IPS DF 6.9 (cell line): ENCODE data around the gene PITPNC1.
"Not testable (repeated sequence)": the region's sequence is repeated elsewhere in the genome, so short reads cannot be mapped to it uniquely, and the experiment has no call there.

Experiments
- DNase-seq: peaks from one replicate; pipeline ENCODE4 v3.0.0-alpha.2; 2013; ENCODE audit warnings: low read depth, low spot score
- H3K27ac ChIP-seq: one replicate; pipeline ENCODE4 v1.5.1; 2013; ENCODE audit warnings: low read length, control low read depth
- H3K27me3 ChIP-seq: 2 replicates; pipeline ENCODE4 v1.6.1; 2013; ENCODE audit warnings: mild to moderate bottlenecking, low read length; ENCODE audit not compliant: control insufficient read depth, insufficient read depth
- H3K36me3 ChIP-seq: 2 replicates; pipeline ENCODE4 v1.6.1; 2013; ENCODE audit warnings: low read length; ENCODE audit not compliant: control insufficient read depth, insufficient read depth
- H3K4me1 ChIP-seq: 2 replicates; pipeline ENCODE4 v1.6.1; 2013; ENCODE audit warnings: low read length; ENCODE audit not compliant: control insufficient read depth, insufficient read depth
- H3K4me3 ChIP-seq: 2 replicates; pipeline ENCODE4 v1.5.1; 2013; ENCODE audit warnings: mild to moderate bottlenecking, low read length
- H3K9me3 ChIP-seq: 2 replicates; pipeline ENCODE4 v1.6.1; 2013; ENCODE audit warnings: low read length, inconsistent platforms; ENCODE audit not compliant: control insufficient read depth, insufficient read depth
- WGBS: extraction: QIAGEN DNeasy Blood & Tissue Kit; methylation state at CpG from one replicate; pipeline ENCODE4 v1.1.7; 2013; ENCODE audit warnings: mixed read lengths, missing lambda C conversion rate; ENCODE audit not compliant: insufficient read length, insufficient coverage; 5-methylcytosine and 5-hydroxymethylcytosine counted together

PITPNC1 gene

DNA sequence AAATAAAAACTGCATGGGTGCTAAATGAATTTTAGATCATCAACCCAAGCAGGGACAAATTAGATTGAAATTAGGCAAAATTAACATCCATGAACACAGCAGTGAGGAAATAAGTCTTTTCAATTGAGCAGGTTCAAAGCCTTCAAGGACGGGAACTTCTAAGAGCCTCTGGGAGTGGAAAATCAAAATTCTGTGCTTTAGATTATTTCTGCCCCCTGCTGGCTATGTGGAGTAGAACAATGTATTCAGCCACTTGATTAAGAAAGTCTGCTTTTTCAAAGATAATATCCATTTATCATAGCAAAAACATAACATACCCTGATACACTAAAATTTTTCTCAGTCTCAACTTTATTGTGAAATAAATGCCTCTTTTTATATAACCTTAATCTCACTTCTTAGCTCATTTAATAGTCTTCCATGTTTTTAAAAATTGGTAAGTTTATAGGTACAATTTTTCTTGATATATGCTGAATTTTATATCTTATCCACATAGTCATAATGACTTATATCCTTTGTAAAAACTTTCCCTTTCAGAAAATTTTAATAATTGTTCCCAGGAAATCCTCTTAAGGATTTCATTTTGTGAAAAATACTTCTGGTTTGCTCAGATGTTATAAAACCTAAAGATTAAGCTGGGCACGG lies 312.6 kb downstream of the PITPNC1 start:
- Histone ChIP-seq H3K27me3 (no peaks in the 10 kb centered on the region), H3K27ac (no peak overlapping the region), H3K4me3 (no peak overlapping the region), H3K4me1 (no peaks in the 10 kb centered on the region), H3K9me3 (no peaks in the 10 kb centered on the region), H3K36me3 (no peaks in the 10 kb centered on the region; the same call in 1 of the 2 replicates)
- WGBS, result no CpG with 5 or more reads among the region's 2 CpGs
- DNase-seq, result peak; percentile 33

DNA sequence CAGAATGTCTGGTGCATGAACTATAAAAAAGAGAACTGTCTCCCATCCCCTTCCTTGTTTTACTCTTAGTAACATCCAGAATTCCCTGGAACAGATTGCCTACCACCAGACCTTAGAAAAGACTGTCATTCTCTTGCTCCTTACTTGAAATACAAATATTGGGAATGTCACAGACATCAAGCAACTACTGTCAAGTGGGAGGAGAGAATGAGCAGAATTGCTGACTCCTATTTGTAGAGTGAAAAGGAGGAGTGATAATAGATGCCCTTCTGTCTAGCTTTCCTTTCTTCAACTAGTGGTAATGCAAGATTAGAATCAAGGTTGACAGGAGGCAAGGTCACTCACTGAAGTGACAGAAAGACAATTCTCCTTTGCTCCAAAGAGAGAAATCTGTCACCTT lies 316.7 kb downstream of the PITPNC1 start:
- H3K4me3 ChIP-seq, result no peak overlapping the region
- H3K36me3 ChIP-seq, result no peaks in the 10 kb centered on the region; the same call in 1 of the 2 replicates
- H3K27me3 ChIP-seq, result no peaks in the 10 kb centered on the region
- H3K27ac ChIP-seq, result no peak overlapping the region
- H3K9me3 ChIP-seq, result no peaks in the 10 kb centered on the region
- H3K4me1 ChIP-seq, result no peaks in the 10 kb centered on the region
- no peak for DNase-seq

DNA sequence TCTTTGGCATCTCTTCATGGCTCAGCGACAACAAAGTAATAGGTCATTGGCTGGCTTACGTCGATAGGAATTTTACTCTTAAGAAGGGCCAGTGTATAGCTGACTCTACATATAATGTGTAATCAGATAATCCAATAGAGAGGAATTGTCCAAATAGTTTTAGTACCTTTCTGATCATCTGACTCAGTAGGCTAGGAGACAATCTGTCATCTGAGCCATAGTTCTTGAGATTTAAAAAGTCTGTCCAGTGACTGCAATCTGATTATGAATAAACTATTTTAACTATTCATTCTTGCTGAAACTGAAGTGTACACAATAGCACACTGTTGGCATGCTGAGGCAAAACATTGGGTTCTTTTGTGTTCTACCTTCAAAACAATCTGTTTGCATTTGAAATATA lies 319.3 kb downstream of the PITPNC1 start:
- DNase-seq, result no peak
- Histone ChIP-seq H3K9me3 (no peaks in the 10 kb centered on the region), H3K27me3 (no peaks in the 10 kb centered on the region), H3K36me3 (no peaks in the 10 kb centered on the region; the same call in 1 of the 2 replicates), H3K27ac (no peak overlapping the region), H3K4me1 (no peaks in the 10 kb centered on the region), H3K4me3 (no peak overlapping the region)
- WGBS, result no CpG with 5 or more reads among the region's 3 CpGs

DNA sequence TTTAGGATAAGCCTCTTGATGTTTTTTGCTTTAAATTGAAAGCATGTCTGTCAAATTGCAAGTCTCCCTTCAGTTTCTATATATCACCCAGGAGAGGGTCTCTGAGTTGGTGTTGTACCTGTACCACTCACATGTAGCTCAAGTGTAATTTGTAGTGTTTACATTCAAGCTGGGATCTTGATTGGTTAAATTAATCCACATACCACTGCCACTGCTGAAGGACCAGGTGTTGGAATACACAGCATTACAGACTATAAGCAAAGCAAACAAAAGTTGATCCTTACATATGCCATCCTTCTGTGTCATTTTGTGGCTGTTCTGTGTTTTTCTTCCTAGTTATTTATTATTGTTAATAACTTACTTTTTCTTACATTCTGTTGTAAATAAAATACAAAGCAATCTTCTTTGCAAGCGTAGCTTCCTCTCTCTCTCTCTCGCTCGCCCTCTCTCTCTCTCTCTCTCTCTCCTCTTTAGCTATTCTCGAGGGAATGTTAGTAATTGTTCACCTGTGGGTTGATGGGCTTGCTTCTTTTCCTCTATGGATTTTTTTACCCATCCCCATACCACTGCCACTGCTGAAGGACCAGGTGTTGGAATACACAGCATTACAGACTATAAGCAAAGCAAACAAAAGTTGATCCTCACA lies 319.9 kb downstream of the PITPNC1 start:
- no peaks in the 10 kb centered on the region; the same call in 1 of the 2 replicates for H3K36me3 ChIP-seq
- H3K9me3 ChIP-seq, result no peaks in the 10 kb centered on the region
- no peak overlapping the region for H3K27ac ChIP-seq
- WGBS, result no CpG with 5 or more reads among the region's 4 CpGs
- H3K27me3 ChIP-seq, result no peaks in the 10 kb centered on the region
- DNase-seq, result no peak
- H3K4me3 ChIP-seq, result no peak overlapping the region
- H3K4me1 ChIP-seq, result no peaks in the 10 kb centered on the region

DNA sequence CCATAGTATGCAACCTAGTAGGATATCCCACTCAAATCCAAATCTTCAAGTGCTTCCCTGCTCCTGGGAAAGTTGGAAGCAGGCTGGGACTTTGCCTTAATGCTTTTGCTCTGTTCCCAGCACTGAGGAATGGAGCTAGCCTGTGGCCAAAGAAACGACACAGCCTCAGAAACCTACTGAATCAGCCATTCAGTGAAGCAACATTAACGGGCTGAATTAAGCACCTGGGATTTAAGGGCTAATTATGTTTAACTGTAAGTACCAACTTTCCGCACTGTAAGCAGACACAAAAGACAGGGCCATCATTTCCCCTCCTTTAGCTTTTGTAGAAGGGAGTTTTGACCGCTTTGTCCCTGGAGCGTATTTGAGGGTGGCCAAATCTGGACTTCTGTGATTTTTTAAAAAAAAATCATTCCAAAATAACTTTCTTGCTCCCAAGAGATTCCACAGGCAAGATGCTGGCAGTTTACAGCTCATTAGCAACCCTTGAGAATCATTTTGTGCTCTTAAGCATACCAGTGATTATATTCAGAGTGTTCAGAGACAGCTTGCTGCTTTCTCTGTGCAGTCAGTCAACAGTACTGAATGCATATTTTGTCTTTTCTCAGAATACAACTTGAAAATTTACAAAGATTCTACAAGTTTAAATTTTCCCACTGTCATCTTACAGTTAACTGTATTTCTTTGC lies 323.1 kb downstream of the PITPNC1 start:
- DNase-seq, result no peak
- H3K4me3 ChIP-seq, result no peak overlapping the region
- no CpG with 5 or more reads among the region's 5 CpGs for WGBS
- H3K27me3 ChIP-seq, result no peaks in the 10 kb centered on the region
- no peaks in the 10 kb centered on the region for H3K4me1 ChIP-seq
- no peaks in the 10 kb centered on the region for H3K9me3 ChIP-seq
- H3K27ac ChIP-seq, result no peak overlapping the region
- no peaks in the 10 kb centered on the region for H3K36me3 ChIP-seq

DNA sequence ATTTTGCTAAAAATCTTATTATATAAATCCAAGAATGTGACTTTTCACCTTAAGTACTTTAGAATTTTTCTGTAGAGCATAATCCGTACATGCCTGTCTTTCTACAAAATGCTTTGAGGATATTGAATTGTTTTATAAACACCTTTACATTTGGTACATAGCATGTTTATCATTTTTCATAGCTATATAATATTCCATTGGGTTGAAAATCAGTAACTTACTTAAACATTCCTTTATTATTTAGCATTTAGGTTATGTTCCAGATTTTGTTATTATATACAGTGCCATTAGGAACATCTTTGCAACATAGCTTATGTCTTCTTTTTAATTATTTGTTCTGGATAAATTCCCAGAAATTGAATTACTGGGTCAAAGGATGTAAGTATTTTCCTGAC lies 323.6 kb downstream of the PITPNC1 start:
- Histone ChIP-seq H3K4me1 (no peaks in the 10 kb centered on the region), H3K27me3 (no peaks in the 10 kb centered on the region), H3K27ac (no peak overlapping the region), H3K4me3 (no peak overlapping the region), H3K36me3 (no peaks in the 10 kb centered on the region), H3K9me3 (no peaks in the 10 kb centered on the region)
- no peak for DNase-seq
- no CpG with 5 or more reads among the region's 1 CpG for WGBS

DNA sequence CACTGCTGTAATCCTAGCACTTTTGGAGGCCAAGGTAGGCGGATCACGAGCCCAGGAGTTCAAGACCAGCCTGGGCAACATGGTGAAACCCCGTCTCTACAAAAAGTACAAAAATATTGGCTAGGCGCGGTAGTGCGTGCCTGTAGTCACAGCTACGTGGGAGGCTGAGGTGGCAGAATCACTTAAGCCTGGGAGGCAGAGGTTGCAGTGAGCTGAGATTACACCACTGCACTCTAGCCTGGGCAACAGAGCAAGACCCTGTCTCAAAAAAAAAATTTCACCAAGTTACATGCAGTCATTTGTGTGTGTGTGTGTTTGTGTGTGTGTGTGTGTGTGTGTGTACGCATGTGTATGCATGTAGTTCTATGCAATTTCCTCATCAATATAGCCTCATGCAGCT lies 325.8 kb downstream of the PITPNC1 start:
- not testable (repeated sequence) for H3K4me3 ChIP-seq, H3K4me1 ChIP-seq, H3K36me3 ChIP-seq, H3K27me3 ChIP-seq, H3K27ac ChIP-seq, DNase-seq, H3K9me3 ChIP-seq
- no CpG with 5 or more reads among the region's 8 CpGs for WGBS

DNA sequence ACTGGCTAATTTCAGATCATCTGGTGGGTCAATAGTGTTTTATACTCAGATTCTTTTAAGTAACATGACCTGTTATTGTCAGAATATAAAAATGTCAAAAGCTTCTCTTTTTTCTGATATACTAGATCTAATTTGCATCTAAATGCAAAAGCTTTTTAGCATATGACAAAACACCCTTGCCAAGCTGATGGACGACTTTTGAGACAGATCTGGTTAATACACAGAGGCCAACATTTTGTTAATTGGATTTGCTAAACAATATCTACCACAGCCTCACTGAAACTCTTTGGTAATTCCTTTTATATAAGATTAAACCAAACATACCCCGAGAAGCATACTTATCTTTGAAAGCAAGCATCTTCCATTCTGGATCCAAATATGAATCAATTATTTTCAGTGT lies 330.4 kb downstream of the PITPNC1 start:
- WGBS, result no CpG with 5 or more reads among the region's 2 CpGs
- Histone ChIP-seq H3K4me1 (no peaks in the 10 kb centered on the region), H3K27me3 (no peaks in the 10 kb centered on the region), H3K36me3 (no peaks in the 10 kb centered on the region), H3K4me3 (no peak overlapping the region), H3K9me3 (no peaks in the 10 kb centered on the region), H3K27ac (no peak overlapping the region)
- DNase-seq, result no peak

DNA sequence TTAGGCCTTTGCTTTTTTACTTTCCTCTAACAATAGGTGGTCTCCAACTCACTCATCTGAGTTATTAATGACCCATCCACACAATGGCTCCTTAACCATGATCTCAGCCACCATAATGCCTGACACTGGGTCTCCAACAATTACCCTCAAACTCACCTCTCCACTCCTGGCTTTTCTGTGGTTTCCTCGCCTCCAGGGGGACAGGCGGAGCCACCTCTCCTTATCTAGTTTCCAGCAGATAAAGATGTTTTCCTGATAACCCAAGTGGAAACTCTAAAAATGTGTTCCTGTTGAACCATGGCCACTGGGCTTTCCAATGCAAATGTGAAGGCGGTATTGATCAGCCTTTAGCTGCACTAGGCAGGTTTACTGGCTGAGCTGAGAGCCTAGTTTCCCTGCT lies 331.3 kb downstream of the PITPNC1 start:
- Histone ChIP-seq H3K9me3 (no peaks in the 10 kb centered on the region), H3K4me1 (no peaks in the 10 kb centered on the region), H3K27ac (no peak overlapping the region), H3K36me3 (no peaks in the 10 kb centered on the region), H3K27me3 (no peaks in the 10 kb centered on the region), H3K4me3 (no peak overlapping the region)
- no CpG with 5 or more reads among the region's 3 CpGs for WGBS
- DNase-seq, result no peak

DNA sequence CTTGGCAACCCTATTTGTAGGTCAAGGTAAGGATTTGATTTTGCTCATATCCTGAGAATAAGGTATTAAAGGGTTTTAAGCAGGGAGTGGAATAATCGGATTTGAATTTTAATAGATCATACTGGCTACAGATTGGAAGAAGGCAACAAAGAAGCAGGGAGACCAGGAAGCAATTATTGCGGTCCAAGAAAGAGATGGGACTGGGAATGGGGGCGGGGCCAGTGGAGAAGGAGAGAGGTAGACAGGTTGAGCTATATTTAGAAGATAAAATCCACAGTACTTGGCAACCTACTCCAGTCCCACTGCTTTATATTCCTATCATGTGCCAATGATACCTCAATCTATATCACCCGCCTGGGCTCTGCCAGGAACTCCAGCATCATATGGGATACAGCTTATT lies 334.8 kb downstream of the PITPNC1 start:
- DNase-seq, result no peak
- WGBS, result 100% methylated on average over 1 of the region's 4 CpGs
- Histone ChIP-seq H3K36me3 (no peaks in the 10 kb centered on the region), H3K27me3 (no peaks in the 10 kb centered on the region), H3K27ac (no peak overlapping the region), H3K9me3 (no peaks in the 10 kb centered on the region), H3K4me1 (no peaks in the 10 kb centered on the region), H3K4me3 (no peak overlapping the region)
